ENCODE measurements around the gene DENND10. TPM values are rescaled to one million over a fixed set of nuclear protein-coding genes. Genes with fewer than 3 reads are reported as not detected.
A peak's percentile ranks its signal among the peaks of the same experiment; 100 is the strongest.
"Not testable (repeated sequence)": the region's sequence is repeated elsewhere in the genome, so short reads cannot be mapped to it uniquely, and the experiment has no call there.

DENND10 gene
- total RNA-seq, 4 donors from 2014 or later: 25.8 to 46.2 (median 40.5) TPM

GRCh38 chr10:119131512-119132240 lies 27.8 kb downstream of the DENND10 start:
- TF ChIP-seq CTCF (IDR thresholded peaks at IDR 0.05) (no peak), POLR2A (IDR thresholded peaks at IDR 0.05) (no peak)
- intact Hi-C loops (cut with DNase I; ENCODE audit: low total_unique reads): no loop called here
- no peak overlapping the region for H3K4me3 ChIP-seq (ENCODE audit: low read depth, poor library complexity, severe bottlenecking)
- 70 to 73% methylated on average over 10 of the region's 10 CpGs for WGBS, 2 donors
- peak in 1 of 2 donors; percentile 36 for DNase-seq (ENCODE audit: low spot score in 2 of 2)

GRCh38 chr10:119132521-119133345 lies 28.8 kb downstream of the DENND10 start:
- intact Hi-C loops (cut with DNase I; ENCODE audit: low total_unique reads): no loop called here
- TF ChIP-seq CTCF (IDR thresholded peaks at IDR 0.05): no peak
- TF ChIP-seq POLR2A (IDR thresholded peaks at IDR 0.05): no peak
- H3K4me3 ChIP-seq (ENCODE audit: low read depth, poor library complexity, severe bottlenecking): no peak overlapping the region
- DNase-seq (ENCODE audit: low spot score in 2 of 2): peak in 1 of 2 donors; percentile 60
- 87% methylated on average over 14 of the region's 14 CpGs for WGBS, 2 donors

- intact Hi-C loops (cut with DNase I; ENCODE audit: low total_unique reads): no loop called here
- no peak for TF ChIP-seq CTCF (IDR thresholded peaks at IDR 0.05)
- TF ChIP-seq POLR2A (IDR thresholded peaks at IDR 0.05): no peak
- peak in 1 of 2 donors; percentile 65 for DNase-seq (ENCODE audit: low spot score in 2 of 2)
- no peak overlapping the region for H3K4me3 ChIP-seq (ENCODE audit: low read depth, poor library complexity, severe bottlenecking)
- 87 to 93% methylated on average over 8 of the region's 8 CpGs for WGBS, 2 donors
Observed at GRCh38 chr10:119133949-119134348, 30.0 kb downstream of the DENND10 start.

GRCh38 chr10:119135513-119135881 lies 31.6 kb downstream of the DENND10 start:
- DNase-seq (ENCODE audit: low spot score in 2 of 2): peak; percentile 25 to 78
- H3K4me3 ChIP-seq (ENCODE audit: low read depth, poor library complexity, severe bottlenecking): no peak overlapping the region
- 57 to 72% methylated on average over 4 of the region's 4 CpGs for WGBS, 2 donors
- TF ChIP-seq POLR2A (IDR thresholded peaks at IDR 0.05) (no peak), CTCF (IDR thresholded peaks at IDR 0.05) (no peak)
- intact Hi-C loops (cut with DNase I; ENCODE audit: low total_unique reads): no loop called here

GRCh38 chr10:119136084-119136483 lies 32.2 kb downstream of the DENND10 start:
- TF ChIP-seq CTCF (IDR thresholded peaks at IDR 0.05) (no peak), POLR2A (IDR thresholded peaks at IDR 0.05) (no peak)
- no peak overlapping the region for H3K4me3 ChIP-seq (ENCODE audit: low read depth, poor library complexity, severe bottlenecking)
- intact Hi-C loops (cut with DNase I; ENCODE audit: low total_unique reads): no loop called here
- DNase-seq (ENCODE audit: low spot score in 2 of 2): peak in 1 of 2 donors; percentile 48
- WGBS, 2 donors: 87 to 89% methylated on average over 7 of the region's 7 CpGs

- WGBS, 2 donors: 76 to 80% methylated on average over 8 of the region's 8 CpGs
- H3K4me3 ChIP-seq (ENCODE audit: low read depth, poor library complexity, severe bottlenecking); intact Hi-C loops (cut with DNase I; ENCODE audit: low total_unique reads); DNase-seq (ENCODE audit: low spot score in 2 of 2): not testable (repeated sequence)
Observed at GRCh38 chr10:119137878-119138277, 34.0 kb downstream of the DENND10 start.

Data from lower leg skin (tissue), 4 donors.